Left renal cortex interstitium (tissue), 4 donors: ENCODE measurements around the gene CYB561. TPM values are rescaled to one million over a fixed set of nuclear protein-coding genes. Genes with fewer than 3 reads are reported as not detected.

Source experiments
- DNase-seq, 4 donors: peaks; one replicate each; pipeline ENCODE4 v3.0.0-alpha.2; 2013; ENCODE audit warnings: low read depth in 4 of 4, low spot score in 2 of 4, missing footprints in 1 of 4
- polyA plus RNA-seq, 4 donors: library from polyadenylated mRNA; unstranded; fragments of 120-200 nt; gene quantifications; one replicate each; pipeline ENCODE4 v1.2.1, GENCODE V29; 2013; ENCODE audit not compliant: insufficient read length in 4 of 4

CYB561 gene
- polyA plus RNA-seq, 4 donors: 25.5 to 36.2 (median 31.0) TPM

GRCh38 chr17:63419949-63420867 lies 25.9 kb downstream of the CYB561 start:
- DNase-seq: no peak

- no peak for DNase-seq
Measured at GRCh38 chr17:63419398-63419797, 26.7 kb downstream of the CYB561 start.

GRCh38 chr17:63418540-63418939 lies 27.6 kb downstream of the CYB561 start:
- DNase-seq: no peak

- DNase-seq: no peak
Measured at GRCh38 chr17:63414222-63414621, 31.9 kb downstream of the CYB561 start.

GRCh38 chr17:63413128-63413527 lies 33.0 kb downstream of the CYB561 start:
- DNase-seq: no peak

- DNase-seq: no peak
Measured at GRCh38 chr17:63412234-63412633, 33.9 kb downstream of the CYB561 start.

GRCh38 chr17:63407741-63408330 lies 38.3 kb downstream of the CYB561 start:
- DNase-seq: no peak

GRCh38 chr17:63406689-63407330 lies 39.3 kb downstream of the CYB561 start:
- DNase-seq: peak; percentile 61 to 85 (median 70)

GRCh38 chr17:63405741-63406261 lies 40.3 kb downstream of the CYB561 start:
- peak; percentile 39 to 81 (median 62) for DNase-seq

GRCh38 chr17:63405020-63405419 lies 41.1 kb downstream of the CYB561 start:
- DNase-seq: no peak

- DNase-seq: no peak
Measured at GRCh38 chr17:63402431-63403212, 43.5 kb downstream of the CYB561 start.

- peak; percentile 47 to 80 (median 70) for DNase-seq
Measured at GRCh38 chr17:63399856-63400255, 46.2 kb downstream of the CYB561 start.

- DNase-seq: peak in 1 of 4 donors; percentile 17
Measured at GRCh38 chr17:63399316-63399715, 46.8 kb downstream of the CYB561 start.

GRCh38 chr17:63398680-63399079 lies 47.4 kb downstream of the CYB561 start:
- no peak for DNase-seq

GRCh38 chr17:63395075-63395805 lies 50.9 kb downstream of the CYB561 start:
- no peak for DNase-seq

- no peak for DNase-seq
Measured at GRCh38 chr17:63390090-63390489, 56.0 kb downstream of the CYB561 start.

- DNase-seq: no peak
Measured at GRCh38 chr17:63387656-63388340, 58.3 kb downstream of the CYB561 start.

- no peak for DNase-seq
Measured at GRCh38 chr17:63382826-63383225, 63.3 kb downstream of the CYB561 start.
